Activated CD8-positive, alpha-beta memory T cell treated with anti-CD3 and anti-CD28 coated beads for 36 hours (primary cell): Measurements from ENCODE around the gene LSM14B. TPM values are rescaled to one million over a fixed set of nuclear protein-coding genes. Genes with fewer than 3 reads are reported as not detected.

Experiments
- CTCF ChIA-PET: fragments of 350-600 bp; sonication (Branson Sonifier 250); formaldehyde crosslinking; loops from one replicate; lab custom pipeline; 2021; ENCODE audit warnings: antibody characterized with exemption; lab: Charles Lee
- POLR2A ChIA-PET: fragments of 350-600 bp; sonication (Branson Sonifier 250); formaldehyde crosslinking; loops from one replicate; lab custom pipeline; 2021; ENCODE audit warnings: antibody characterized with exemption; lab: Charles Lee
- total RNA-seq, 2 experiments: library from RNA; stranded (reverse); gene quantifications; one replicate each; pipeline ENCODE4 v1.2.3, GENCODE V29; 2021

The LSM14B gene
- total RNA-seq, 2 experiments from 2014 or later, result 34.6 to 35.3 TPM

- POLR2A ChIA-PET, result no interaction called here
Measured at GRCh38 chr20:62170536-62170935, 48.3 kb downstream of the LSM14B start.

GRCh38 chr20:62171245-62171644 lies 49.0 kb downstream of the LSM14B start:
- CTCF ChIA-PET, result interaction anchor here (1.0 to 1.1 kb wide), 2 partner anchors 12 to 35 kb away, joined by 3 read pairs; no protein-coding TSS in a partner anchor
- POLR2A ChIA-PET, result no interaction called here

More at GRCh38 chr20:62170536-62170935, 48.3 kb downstream of the LSM14B start:
- CTCF ChIA-PET, result no interaction called here

- POLR2A ChIA-PET, result no interaction called here
- CTCF ChIA-PET, result no interaction called here
Measured at GRCh38 chr20:62172666-62173065, 50.4 kb downstream of the LSM14B start.

GRCh38 chr20:62174021-62174804 lies 51.9 kb downstream of the LSM14B start:
- ChIA-PET POLR2A (no interaction called here), CTCF (no interaction called here)

GRCh38 chr20:62174870-62175624 lies 52.8 kb downstream of the LSM14B start:
- ChIA-PET CTCF (no interaction called here), POLR2A (no interaction called here)

GRCh38 chr20:62175711-62176110 lies 53.4 kb downstream of the LSM14B start:
- ChIA-PET CTCF (no interaction called here), POLR2A (no interaction called here)

GRCh38 chr20:62176866-62177265 lies 54.6 kb downstream of the LSM14B start:
- POLR2A ChIA-PET, result interaction anchor here (0.5 kb wide), 1 partner anchor 125 kb away, joined by 3 read pairs; no protein-coding TSS in a partner anchor
- CTCF ChIA-PET, result no interaction called here

GRCh38 chr20:62177307-62177706 lies 55.0 kb downstream of the LSM14B start:
- ChIA-PET POLR2A (interaction anchor here (0.5 kb wide), 1 partner anchor 125 kb away, joined by 3 read pairs; no protein-coding TSS in a partner anchor), CTCF (interaction anchor here (0.7 kb wide), 1 partner anchor 31 kb away, joined by 4 read pairs; no protein-coding TSS in a partner anchor)

GRCh38 chr20:62178316-62179161 lies 56.3 kb downstream of the LSM14B start:
- ChIA-PET CTCF (no interaction called here), POLR2A (interaction anchor here (0.6 kb wide), 1 partner anchor 57 kb away, joined by 3 read pairs; no protein-coding TSS in a partner anchor)

- ChIA-PET POLR2A (no interaction called here), CTCF (no interaction called here)
Measured at GRCh38 chr20:62179162-62179504, 56.9 kb downstream of the LSM14B start.

- ChIA-PET POLR2A (no interaction called here), CTCF (interaction anchor here (0.6 kb wide), 1 partner anchor 70 kb away, joined by 4 read pairs; no protein-coding TSS in a partner anchor)
Measured at GRCh38 chr20:62181808-62182207, 59.5 kb downstream of the LSM14B start.

GRCh38 chr20:62182469-62183425 lies 60.5 kb downstream of the LSM14B start, which contains the start of gene MTG2:
Gene MTG2 (plus strand): TSS chr20:62183028. CDS start chr20:62193421, 10,393 bp downstream.
- ChIA-PET CTCF (no interaction called here), POLR2A (no interaction called here)

GRCh38 chr20:62183426-62184142 lies 61.3 kb downstream of the LSM14B start:
- POLR2A ChIA-PET, result no interaction called here
- CTCF ChIA-PET, result no interaction called here

Other genes starting within 250 kb of the LSM14B start
- gene TAF4, start 56.6 kb upstream of the LSM14B start, total RNA-seq, result 10 to 100 TPM; 20.7 to 21.2 TPM
- gene PSMA7, start 20.9 kb downstream of the LSM14B start, total RNA-seq, result 100 to 1,000 TPM; 432 to 433 TPM
- 10 to 100 TPM; 18.0 to 19.5 TPM for gene SS18L1, start 21.3 kb downstream of the LSM14B start, total RNA-seq
- gene MTG2, start 60.6 kb downstream of the LSM14B start, total RNA-seq, result 10 to 100 TPM; 45.0 to 45.8 TPM
- not detected for gene HRH3, start 97.8 kb downstream of the LSM14B start, total RNA-seq
- gene OSBPL2, start 116.0 kb downstream of the LSM14B start, total RNA-seq, result 10 to 100 TPM; 17.9 to 21.2 TPM
- gene ADRM1, start 180.5 kb downstream of the LSM14B start, total RNA-seq, result 100 to 1,000 TPM; 154 TPM
- 1 to 10 TPM in 1 of 2 experiments, under 1 TPM in 1; 0.30 to 1.0 TPM for gene LAMA5, start 244.8 kb downstream of the LSM14B start, total RNA-seq